ENCODE measurements around the gene PCDHGB4.

- TF ChIP-seq CTCF (IDR thresholded peaks at IDR 0.05) (no peak), ZFX (IDR thresholded peaks at IDR 0.05; ENCODE audit: borderline replicate concordance) (no peak)
Measured at GRCh38 chr5:141421489-141421855, 34.0 kb downstream of the PCDHGB4 start.
